LoVo (cell line): Measurements from ENCODE around the gene FGFRL1.

ENCODE experiments used
- DNase-seq: peaks from one replicate; pipeline ENCODE4 v3.0.0-alpha.2; 2016; ENCODE audit warnings: low spot score

FGFRL1 gene, protein sequence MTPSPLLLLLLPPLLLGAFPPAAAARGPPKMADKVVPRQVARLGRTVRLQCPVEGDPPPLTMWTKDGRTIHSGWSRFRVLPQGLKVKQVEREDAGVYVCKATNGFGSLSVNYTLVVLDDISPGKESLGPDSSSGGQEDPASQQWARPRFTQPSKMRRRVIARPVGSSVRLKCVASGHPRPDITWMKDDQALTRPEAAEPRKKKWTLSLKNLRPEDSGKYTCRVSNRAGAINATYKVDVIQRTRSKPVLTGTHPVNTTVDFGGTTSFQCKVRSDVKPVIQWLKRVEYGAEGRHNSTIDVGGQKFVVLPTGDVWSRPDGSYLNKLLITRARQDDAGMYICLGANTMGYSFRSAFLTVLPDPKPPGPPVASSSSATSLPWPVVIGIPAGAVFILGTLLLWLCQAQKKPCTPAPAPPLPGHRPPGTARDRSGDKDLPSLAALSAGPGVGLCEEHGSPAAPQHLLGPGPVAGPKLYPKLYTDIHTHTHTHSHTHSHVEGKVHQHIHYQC

DNA sequence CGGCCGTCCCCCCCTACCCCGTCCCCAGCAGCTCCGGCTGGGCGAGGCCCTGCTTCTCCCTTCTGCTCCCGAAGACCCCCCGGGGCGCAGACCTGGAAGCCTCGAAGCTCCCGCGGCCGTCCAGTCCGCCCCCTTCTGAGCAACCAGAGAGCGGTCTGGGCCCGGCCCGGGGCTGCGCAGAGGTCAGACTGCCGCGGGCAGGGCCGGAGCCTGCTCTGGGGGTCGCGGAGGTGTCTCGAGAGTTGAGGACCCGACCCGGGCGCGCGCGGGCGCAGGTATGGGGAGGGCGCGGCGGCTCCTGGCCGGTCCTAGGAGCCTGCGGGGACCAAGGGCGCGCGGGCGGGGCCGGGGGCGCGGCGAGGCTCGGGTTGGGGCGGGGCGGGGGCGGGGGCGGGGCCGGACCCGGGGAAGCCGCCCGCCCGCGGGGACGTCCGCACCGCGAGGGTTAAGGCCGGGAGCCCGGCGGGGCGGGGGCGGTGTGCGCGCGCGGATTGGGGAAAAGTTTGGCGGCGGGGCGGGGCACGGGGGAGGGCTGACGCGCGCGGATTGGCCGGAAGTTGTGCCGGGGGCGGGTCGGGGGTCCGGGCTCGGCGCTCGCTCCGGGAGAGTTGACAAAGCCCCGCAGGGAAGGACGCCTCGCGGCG is at the start of gene FGFRL1:
FGFRL1 (plus strand) TSS at position 605 of the 644 bp plus-strand sequence. CDS start 860 bp downstream, outside the sequence.
- peak; percentile 93 for DNase-seq

DNA sequence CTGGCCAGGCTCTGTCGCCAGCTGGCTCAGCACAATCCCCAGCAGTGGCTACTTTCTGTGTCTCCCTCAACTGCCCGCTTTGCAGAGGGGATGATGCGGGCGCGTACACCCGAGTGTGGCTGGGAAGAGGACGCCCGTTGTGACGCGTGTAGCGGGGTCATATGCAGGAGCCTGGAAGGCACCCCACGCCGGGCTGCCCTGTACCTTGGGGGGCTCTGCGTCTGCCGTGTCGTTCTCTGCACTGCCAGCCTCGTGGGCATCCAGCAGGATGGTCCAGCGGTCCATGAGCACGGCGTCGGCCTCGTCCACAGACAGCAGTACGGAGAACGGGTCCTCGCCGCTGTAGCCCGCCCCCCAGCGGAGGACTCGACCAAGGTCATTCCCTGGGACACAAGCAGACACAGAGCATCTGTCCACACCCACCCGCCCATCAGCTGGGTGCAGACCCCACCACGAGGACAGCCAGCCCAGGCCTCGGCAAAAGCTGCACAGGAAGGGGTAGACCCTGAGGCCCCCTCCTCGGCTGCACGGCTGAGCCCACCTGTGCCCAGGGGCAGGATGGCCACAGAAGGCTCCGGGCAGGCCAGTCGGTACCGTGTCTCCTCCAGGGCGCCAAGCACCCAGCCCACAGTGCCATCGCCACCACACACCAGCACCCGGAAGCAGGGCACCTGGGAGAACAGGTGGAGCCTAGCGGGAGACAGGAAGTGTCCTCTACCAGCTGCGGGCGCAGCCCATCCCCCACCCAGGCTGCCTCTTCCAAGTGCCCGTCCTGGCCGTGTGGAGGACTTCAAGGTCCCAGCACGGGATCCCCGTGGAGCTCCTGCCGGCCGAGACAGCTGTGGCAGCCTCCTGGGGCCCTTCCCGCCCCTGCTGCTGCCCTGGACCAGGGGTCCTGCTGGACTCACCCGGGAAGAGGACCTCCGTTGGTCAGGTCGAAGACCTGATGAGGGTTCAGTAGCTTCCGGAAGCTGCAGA is 48.9 kb upstream of the FGFRL1 start:
- no peak for DNase-seq

DNA sequence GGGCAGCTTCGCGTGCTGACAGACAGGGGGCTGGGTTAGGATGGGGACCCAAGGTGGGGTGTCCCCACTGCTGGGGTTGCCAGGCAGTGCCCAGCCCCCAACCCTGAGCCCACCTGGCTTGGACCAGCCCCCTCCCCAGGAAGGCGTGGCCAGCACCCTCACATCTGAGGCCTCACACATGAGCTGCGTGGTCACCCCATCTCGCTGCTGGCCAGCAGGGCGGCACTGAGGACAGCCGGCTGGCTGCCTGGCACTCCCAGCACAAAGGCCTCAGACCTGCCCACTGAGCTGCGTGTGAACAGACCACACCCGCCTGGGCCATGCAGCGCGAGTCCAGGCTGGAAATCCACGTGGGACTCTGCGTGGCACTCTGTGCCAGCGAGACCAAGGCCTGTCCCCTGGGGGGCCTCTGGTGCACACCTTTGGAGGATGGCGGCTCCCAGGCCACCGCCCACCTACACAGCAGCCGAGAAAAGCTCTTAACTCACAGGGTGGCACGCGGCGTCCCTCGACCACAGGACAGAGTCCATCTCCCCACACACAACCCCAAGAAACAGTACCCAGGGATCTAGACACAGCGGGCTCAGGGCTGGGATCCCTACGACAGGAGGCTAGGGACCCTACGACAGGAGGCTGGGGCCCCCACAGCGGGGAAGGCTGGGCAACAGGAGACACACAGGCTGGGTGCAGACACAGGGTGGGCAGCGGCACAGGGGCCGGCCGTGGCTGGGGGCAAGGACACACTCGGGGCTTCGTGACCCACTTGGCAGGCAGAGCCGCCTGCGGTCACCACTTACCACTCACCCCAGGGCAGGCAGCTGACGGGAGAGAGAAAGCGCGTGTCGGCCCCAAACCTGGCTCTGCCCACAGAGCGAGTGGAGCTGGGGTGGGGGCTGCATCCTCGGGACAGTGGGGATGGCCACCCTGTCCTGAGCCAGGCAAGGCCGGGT is 47.9 kb upstream of the FGFRL1 start:
- no peak for DNase-seq

DNA sequence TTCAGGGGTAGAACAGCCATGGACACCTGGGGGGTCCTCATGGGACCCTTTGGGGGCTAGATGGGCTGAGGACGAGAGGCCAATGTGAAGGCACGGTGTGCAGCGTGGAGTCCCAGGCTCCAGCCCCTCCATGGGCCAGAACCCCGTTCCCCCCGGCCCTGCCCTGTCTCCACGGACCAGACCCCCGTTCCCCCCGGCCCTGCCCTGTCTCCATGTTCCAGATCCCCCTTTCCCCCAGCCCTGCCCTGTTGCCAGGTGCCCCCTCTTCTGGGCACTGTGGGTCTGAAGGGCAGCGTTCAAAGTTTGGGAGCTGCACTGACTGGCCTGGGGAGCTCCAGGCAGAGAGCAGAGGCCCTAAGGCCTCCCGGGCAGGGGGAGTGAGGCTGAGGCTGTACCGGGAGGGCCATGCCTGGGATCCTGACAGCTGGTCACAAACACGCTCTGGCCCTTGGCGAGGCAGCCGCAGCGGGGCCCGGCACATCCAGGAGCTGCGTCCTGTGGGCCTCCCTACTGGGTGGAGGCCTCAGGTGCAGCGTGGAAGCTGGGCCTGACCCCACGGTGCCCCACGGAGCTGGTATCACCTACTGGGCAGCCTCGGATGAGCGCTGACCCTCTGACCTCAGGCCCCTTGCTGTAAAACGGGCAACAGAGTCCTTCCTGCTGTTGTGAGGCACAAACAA is 46.9 kb upstream of the FGFRL1 start:
- DNase-seq = no peak

DNA sequence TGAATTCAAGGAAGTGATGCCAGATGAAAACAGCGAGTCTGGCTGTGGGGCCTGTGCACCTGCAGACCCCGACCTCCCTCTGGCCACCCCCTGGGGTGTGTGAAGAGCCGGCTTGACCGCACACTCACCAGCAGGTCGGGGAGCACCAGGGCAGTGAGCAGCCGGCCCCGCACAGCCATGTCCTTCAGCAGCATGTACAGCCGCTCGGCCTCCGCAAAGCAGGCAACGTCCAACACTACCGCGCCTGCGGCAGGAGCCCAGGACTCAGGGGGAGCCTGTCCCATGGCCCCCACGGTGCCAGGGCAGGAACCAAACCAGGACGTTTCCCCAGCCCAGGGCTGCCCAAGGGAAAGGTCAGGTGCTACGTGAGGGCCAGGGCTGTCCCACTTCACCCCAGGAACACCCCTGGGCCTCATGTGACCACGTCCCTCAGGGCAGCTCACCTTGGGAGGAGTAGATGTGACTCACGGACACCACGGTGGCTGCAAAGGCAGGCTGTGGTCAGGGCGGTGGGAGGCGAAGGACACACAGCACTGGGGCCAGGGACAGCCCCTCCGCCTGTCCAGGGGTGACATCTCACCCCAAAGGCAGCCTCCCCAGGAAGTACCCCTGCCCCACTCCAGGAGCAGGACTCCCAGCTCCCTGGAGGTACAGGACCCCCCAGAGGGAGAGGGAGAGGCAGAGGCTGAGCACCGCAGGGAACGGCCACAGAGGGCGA is 46.2 kb upstream of the FGFRL1 start:
- no peak for DNase-seq

DNA sequence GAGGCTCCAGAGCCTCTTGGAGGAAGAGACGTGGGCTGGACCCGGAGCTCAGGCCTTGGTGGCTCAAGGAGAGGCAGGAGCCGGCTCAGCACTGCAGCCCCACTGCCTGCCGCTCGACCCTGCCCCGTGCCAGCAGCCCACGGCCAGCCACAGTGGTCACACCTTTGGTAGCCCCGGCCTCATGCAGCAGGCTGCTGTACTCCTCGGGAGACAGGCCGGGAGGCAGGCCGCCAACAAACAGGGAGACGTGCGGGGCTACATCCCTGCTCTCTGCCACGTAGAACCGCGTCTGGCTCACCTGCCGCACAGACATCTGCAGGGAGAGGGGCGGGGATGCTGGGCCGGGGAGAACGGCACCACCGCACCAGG is 45.7 kb upstream of the FGFRL1 start:
- DNase-seq = no peak

DNA sequence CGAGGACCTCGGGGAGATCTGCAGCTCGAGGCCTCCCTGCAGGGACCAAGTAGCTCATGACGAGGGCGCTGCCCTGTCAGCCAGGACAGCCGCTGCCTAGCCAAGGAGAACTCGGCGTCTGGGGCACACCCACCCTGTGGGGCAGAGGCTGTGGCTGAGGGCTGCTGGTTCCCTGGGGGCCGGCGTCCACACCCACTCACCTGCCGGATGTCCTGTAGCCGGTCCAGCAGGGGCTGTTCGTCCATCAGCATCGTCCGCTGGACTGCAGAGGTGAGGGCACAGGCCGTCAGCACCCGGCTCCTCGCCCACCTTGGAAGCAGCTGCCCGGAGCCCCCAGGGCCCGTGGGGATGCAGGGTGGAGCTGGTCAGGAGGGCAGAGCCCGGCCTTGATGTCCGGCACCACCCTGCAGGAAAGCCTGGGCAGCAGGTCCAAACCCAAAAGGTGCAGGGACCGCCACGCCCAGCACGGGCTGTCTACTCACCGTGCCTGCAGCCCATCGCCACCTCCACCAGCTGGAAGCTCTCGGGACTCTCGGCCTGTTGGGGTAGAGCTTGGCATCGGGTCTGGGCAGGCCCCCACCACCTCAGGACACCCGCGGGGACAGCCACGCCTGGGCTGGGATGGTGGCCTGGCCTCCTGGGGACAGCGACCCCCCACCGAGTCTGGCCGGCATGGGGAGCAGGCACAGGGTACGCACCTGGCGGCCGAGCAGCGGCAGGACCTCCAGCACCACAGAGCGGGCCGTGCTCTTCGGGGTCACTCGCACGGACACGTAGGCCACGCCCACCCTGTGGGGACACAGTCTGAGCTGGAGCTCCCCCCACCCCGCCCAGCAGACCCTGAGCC is 44.9 kb upstream of the FGFRL1 start:
- no peak for DNase-seq

DNA sequence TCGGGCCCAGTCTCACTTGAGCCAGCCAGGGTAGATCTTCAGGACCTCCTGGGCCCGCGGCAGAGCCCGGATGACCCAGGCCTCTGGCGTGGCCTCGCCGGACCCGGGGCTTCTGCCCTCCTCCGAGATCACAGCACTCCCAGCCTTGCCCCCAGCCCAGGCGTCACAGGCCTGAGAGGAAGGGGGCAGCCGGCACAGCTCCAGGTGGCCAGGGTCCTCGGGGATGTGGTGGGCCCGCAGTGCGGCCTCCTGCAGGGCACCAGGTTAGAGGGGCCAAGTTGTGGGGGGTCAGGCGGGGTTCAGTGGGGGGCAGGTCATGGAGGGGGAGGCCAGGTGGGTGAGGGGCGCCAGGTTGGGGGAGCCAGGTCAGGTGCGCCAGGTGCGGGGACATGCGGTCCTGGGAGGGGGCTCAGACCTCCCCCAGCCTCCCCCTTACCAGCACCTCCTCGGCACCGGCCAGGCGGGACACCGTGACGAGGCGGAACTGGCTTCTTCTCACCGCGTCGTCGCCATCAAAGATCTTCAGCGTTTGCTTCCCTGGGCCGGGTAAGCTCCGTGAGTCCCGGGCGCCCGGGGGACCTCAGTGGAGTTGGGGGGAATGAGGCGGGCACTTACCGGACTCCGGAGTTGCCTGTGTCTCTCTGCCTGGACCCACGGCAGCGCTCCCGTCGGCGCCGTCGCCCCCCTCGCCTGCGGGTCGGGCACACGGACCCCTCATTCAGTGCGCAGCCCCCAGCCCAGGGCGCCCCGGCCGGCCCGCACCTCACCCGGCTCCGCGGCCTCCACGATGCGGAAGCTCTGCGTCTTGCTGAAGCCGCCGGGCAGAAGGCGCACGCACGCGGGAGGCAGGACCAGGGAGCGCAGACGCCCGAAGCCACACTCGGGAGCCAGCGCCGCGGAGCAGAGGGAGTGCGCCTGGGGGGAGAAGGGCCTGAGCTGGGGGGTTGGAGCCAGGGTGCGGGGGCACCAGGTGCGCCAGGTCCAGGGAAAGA is 44.0 kb upstream of the FGFRL1 start:
- no peak for DNase-seq

DNA sequence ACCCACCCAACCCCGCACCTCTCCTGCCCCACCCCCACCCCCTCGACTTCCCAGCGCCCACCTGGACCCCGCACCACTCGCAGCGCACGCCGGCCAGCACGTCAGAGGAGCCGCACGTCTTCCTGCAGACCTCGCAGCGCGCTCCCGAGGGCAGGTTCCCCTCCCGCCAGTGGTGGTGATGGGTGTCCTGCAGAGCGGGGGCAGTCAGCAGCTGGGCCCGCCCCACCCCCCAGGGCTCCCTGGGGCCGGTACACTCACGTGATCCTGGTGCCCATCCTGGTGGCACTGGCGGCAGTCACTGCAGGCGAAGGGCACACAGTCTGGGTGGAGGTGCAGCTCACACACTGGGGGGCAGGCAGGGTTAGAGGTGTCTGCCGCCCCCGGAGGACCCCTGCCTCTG is 43.2 kb upstream of the FGFRL1 start:
- no peak for DNase-seq

DNA sequence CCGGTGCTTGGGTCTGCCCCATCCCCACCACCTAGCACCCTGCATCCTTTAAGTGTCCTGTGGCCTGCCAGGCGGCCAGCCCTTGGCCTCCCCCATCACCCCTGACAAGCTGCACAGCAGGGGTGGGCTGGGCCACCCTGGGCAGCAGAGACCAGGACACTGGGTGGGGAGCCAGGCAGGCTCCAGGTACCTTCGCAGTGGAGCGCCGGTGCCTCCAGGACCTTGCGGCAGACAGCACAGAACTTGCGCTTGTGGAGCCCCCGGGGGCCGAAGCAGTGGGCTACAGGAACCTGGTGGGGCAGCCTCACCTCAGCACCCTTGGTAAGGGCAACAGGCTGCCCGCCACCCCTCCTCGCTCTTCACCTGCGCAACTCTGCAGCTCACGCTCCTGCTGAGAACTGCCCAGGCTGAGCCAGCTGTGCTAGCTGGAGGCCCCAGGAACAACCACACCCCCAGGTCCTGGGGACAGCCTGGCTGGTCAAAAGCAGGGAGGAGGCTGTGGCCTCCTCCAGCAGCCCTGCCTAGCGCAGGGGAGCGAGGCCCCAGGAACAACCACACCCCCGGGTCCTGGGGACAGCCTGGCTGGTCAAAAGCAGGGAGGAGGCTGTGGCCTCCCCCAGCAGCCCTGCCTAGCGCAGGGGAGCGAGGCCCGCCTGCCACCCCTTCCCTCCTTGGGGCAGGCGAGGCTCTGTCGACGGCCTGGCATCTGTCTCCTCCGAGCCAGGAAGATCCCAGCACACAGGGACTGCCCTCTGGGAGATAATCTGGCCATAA is 42.6 kb upstream of the FGFRL1 start:
- no peak for DNase-seq

DNA sequence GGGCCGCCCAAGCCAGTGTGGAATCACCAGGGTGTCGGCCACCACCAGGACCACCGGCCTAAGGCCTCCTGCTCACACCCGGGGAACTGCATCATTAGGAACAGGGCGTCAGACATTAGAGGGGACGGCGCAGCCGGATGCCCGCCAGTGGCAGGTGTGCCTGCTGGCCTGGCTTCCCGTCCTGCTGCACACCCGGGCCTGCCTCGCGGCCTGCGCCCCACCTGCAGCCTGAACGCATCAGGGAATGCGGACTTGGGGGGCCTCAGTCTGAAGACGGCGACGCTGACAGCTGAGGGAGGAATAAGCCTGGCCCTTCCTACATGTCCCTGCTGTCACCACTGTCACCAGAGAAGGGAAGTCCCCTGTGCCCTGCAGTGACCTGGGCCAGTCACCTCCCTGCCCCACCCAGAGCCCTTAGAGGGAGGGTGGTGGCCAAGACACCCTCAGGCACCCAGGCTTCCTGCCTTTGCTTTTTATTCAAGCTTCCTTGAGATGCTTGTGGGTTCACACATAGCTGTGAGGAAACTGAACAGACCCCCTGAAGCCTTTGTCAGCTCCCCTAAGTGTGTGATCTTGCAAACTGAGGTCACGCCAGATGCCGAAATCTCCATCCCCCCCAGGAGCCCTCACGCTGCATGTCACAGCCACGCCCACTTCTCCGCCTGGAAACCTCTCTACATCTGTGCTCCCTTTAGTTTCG is 41.2 kb upstream of the FGFRL1 start:
- no peak for DNase-seq

DNA sequence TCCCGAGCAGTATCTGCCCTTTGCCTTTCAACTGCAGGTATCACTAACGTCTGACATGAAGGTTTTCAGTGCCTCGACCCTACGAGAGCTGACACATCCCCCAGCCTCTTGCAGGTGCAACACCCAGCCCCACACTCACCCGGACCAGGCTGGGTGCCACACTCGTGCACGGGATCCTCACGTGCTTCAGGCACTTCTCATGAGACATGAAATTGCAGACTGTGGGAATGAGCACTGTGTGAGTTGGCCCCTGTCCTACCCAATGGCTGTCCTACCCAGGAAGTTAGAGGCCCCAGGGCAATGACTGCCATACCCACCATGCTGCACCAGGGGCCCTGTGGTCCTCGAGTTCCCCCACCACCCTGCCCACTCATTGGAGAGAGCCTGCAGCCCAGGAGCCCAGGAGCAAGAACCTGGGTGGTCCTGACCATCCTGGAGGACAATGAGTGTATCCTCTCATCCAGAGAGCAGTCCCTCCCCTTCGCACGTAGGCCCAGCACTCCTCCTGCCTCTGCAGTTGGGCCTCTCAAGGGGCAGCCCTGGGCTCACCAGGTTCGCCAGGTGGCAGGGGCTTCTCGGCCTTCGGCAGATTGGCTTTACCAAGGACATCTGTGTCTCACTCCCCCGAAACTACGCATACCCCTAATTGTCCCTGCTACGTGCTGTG is 40.4 kb upstream of the FGFRL1 start:
- DNase-seq = no peak

DNA sequence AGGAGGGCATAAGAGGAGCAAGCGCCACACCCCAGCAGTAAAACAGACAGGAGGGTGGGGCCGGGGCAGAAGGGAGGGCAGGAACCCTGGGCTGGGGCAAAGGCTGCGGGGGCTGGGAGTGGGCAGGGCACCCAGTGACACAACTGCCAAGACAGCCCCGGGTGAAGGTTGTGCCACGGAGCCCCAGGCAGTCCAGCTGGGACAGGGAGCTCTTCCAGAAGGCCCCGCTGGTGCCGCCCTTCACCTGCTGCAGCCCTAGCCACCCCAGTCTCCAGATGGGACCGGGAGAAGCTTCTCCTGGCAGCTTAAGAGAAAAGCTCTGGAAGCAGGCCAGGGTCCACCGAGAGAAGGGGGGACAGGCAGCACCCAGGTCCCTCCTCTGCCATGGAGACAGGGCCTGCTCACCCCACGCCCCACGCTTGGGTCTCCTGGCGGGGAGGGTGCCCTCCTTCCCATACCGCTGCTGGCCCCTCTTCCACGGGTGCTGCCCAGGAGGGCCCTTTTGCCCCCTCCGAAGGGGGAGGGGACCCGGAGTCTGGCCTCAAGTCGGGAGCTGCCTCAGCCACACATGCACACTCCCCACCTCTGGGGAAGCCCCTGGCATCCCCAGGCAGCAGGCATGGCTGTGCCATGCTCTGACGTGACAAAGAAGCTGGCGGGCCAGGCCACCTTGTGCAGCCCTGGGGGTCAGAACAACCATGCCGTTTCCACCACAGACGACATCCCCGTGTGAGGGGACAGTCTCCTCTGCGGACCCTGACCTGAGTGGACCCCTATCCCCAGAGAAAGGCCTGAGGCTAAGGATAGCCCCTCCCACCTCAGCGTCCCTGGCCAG is 39.5 kb upstream of the FGFRL1 start:
- peak; percentile 49 for DNase-seq

DNA sequence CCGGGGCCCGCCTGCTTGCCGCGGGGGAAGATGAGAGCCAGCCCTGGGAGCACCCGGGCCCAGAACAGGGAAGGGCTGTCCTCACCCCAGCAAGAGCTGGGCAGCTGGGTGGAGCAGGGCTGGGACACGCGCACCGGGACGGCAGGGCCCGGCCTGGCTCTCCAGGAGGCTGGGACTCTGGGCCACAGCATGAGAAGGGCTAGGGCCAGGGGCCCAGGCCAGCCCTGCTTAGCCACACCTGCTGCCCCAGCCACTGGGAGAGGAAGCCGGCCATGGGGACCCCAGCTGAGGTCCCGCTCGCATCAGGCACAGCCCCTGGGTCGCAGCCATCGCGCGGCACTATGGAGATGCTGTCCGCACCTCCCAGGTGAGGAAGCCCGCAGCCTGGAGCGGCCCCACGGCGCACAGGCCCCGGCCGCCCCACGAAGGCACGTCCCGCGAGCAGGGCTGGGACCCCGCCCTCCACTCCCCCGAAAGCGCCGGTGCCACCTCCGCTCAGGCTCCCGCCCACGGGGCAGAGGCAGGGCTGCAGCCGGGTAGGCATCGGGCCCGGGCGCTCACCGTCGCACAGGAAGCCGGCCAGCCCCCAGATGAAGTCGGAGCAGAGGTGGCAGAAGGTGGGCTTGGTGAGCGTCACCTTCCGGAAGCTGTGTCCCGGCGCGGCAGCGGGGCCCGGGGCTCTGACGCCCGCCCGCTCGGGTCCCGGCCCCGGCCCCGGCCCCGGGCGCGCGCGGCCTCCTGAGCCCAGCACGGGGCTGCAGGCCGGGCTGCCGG is 38.6 kb upstream of the FGFRL1 start:
- DNase-seq = peak; percentile 7
